ENCODE data around the gene MMRN1.
A peak's percentile ranks its signal among the peaks of the same experiment; 100 is the strongest.

The MMRN1 gene

GRCh38 chr4:89906777-89907521, 12.3 kb downstream of the MMRN1 start:
- DNase-seq (ENCODE audit: low spot score) = no peak

- no peak for DNase-seq (ENCODE audit: low spot score)
These were observed 15.2 kb downstream of the MMRN1 start for GRCh38 chr4:89909889-89910288.

- DNase-seq (ENCODE audit: low spot score) = no peak
These were observed 19.0 kb downstream of the MMRN1 start for GRCh38 chr4:89913623-89914022.

- no peak for DNase-seq (ENCODE audit: low spot score)
These were observed 20.2 kb downstream of the MMRN1 start for GRCh38 chr4:89914609-89915550.

GRCh38 chr4:89915937-89916336, 21.3 kb downstream of the MMRN1 start:
- no peak for DNase-seq (ENCODE audit: low spot score)

GRCh38 chr4:89922848-89923416, 28.3 kb downstream of the MMRN1 start:
- DNase-seq (ENCODE audit: low spot score) = no peak

GRCh38 chr4:89928838-89929237, 34.2 kb downstream of the MMRN1 start:
- DNase-seq (ENCODE audit: low spot score) = no peak

GRCh38 chr4:89929425-89930159, 34.9 kb downstream of the MMRN1 start:
- peak; percentile 56 for DNase-seq (ENCODE audit: low spot score)

- DNase-seq (ENCODE audit: low spot score) = no peak
These were observed 44.9 kb downstream of the MMRN1 start for GRCh38 chr4:89939546-89939945.

- no peak for DNase-seq (ENCODE audit: low spot score)
These were observed 45.3 kb downstream of the MMRN1 start for GRCh38 chr4:89939994-89940393.

- no peak for DNase-seq (ENCODE audit: low spot score)
These were observed 48.2 kb downstream of the MMRN1 start for GRCh38 chr4:89942811-89943210.

- no peak for DNase-seq (ENCODE audit: low spot score)
These were observed 55.2 kb downstream of the MMRN1 start for GRCh38 chr4:89949782-89950387.

- DNase-seq (ENCODE audit: low spot score) = no peak
These were observed 57.8 kb downstream of the MMRN1 start for GRCh38 chr4:89952458-89952857.

- DNase-seq (ENCODE audit: low spot score) = no peak
These were observed 60.4 kb downstream of the MMRN1 start for GRCh38 chr4:89954906-89955695.

GRCh38 chr4:89957046-89957926, 62.6 kb downstream of the MMRN1 start:
- no peak for DNase-seq (ENCODE audit: low spot score)

- DNase-seq (ENCODE audit: low spot score) = no peak
These were observed 87.2 kb downstream of the MMRN1 start for GRCh38 chr4:89981789-89982334.

- DNase-seq (ENCODE audit: low spot score) = no peak
These were observed 93.6 kb downstream of the MMRN1 start for GRCh38 chr4:89988268-89988667.

- no peak for DNase-seq (ENCODE audit: low spot score)
These were observed 98.1 kb downstream of the MMRN1 start for GRCh38 chr4:89992744-89993143.

GRCh38 chr4:89994176-89994873, 99.7 kb downstream of the MMRN1 start:
- DNase-seq (ENCODE audit: low spot score) = no peak

Data from CD4-positive, alpha-beta T cell treated with Interleukin-2 at 100 ng/mL for 4 hours (primary cell).